NCI-H2107 treated with DMSO at 0.1 percent for 48 hours (cell line): ENCODE results near the gene HSPB9.

Experiments used
- DNase-seq: peaks from one replicate; lab custom pipeline; 2025; ENCODE audit not compliant: unreplicated experiment; lab: John Stamatoyannopoulos, UW

HSPB9 gene

GRCh38 chr17:42098730-42099399, 23.7 kb upstream of the HSPB9 start:
- DNase-seq: no peak

GRCh38 chr17:42101513-42102292, 20.9 kb upstream of the HSPB9 start:
- DNase-seq: peak; percentile 5

GRCh38 chr17:42103221-42103954, 19.2 kb upstream of the HSPB9 start:
- DNase-seq: no peak

- DNase-seq: no peak
These were observed 18.3 kb upstream of the HSPB9 start for GRCh38 chr17:42104264-42104663.

- no peak for DNase-seq
These were observed 16.6 kb upstream of the HSPB9 start for GRCh38 chr17:42106009-42106408.

GRCh38 chr17:42107124-42107523, 15.5 kb upstream of the HSPB9 start:
- no peak for DNase-seq

- DNase-seq: peak; percentile 70
These were observed 14.7 kb upstream of the HSPB9 start for GRCh38 chr17:42107597-42108576.

GRCh38 chr17:42109086-42109485, 13.5 kb upstream of the HSPB9 start:
- no peak for DNase-seq

GRCh38 chr17:42110301-42111264, 12.0 kb upstream of the HSPB9 start:
- no peak for DNase-seq

- DNase-seq: no peak
These were observed 11.4 kb upstream of the HSPB9 start for GRCh38 chr17:42111265-42111636.

- DNase-seq: peak; percentile 24
These were observed 10.6 kb upstream of the HSPB9 start for GRCh38 chr17:42111871-42112551.

- DNase-seq: peak; percentile 88
These were observed 9.9 kb upstream of the HSPB9 start, which contains the start of gene DHX58 for GRCh38 chr17:42112552-42113176. Gene DHX58 (minus strand): TSS chr17:42112714. CDS start chr17:42111892, 822 bp downstream.

- DNase-seq: no peak
These were observed 9.1 kb upstream of the HSPB9 start for GRCh38 chr17:42113293-42114069.

- no peak for DNase-seq
These were observed 8.5 kb upstream of the HSPB9 start for GRCh38 chr17:42114118-42114517.

- DNase-seq: peak; percentile 78
These were observed 5.8 kb upstream of the HSPB9 start for GRCh38 chr17:42116705-42117396.

- no peak for DNase-seq
These were observed 5.0 kb upstream of the HSPB9 start for GRCh38 chr17:42117397-42118125.
